WTC11 (cell line): ENCODE measurements around the gene KDSR. TPM values are rescaled to one million over a fixed set of nuclear protein-coding genes. Genes with fewer than 3 reads are reported as not detected.

ENCODE experiments used
- ATAC-seq: fragments of 200-7000 bp; cut with Tn5 transposase; 2 replicates; pipeline ENCODE4 v1.10.0; 2021; ENCODE audit warnings: mild to moderate bottlenecking, moderate library complexity
- CTCF ChIA-PET: fragments of 300-600 bp; sonication (Branson Sonifier 250); formaldehyde crosslinking; loops from one replicate; lab custom pipeline; 2021; ENCODE audit warnings: antibody characterized with exemption; lab: Charles Lee
- POLR2A ChIA-PET: fragments of 350-600 bp; sonication (Branson Sonifier 250); formaldehyde crosslinking; loops from one replicate; lab custom pipeline; 2021; ENCODE audit warnings: antibody characterized with exemption; lab: Charles Lee
- DNase-seq: peaks from one replicate; pipeline ENCODE4 v3.0.0; 2021; ENCODE audit warnings: low spot score
- H3K27ac Mint-ChIP-seq: 2 replicates; pipeline ENCODE4 v1.8.0; 2021; ENCODE audit warnings: mixed read lengths
- H3K27me3 Mint-ChIP-seq: 2 replicates; pipeline ENCODE4 v1.8.0; 2021; ENCODE audit warnings: low read depth, mild to moderate bottlenecking, moderate library complexity, mixed read lengths
- H3K36me3 Mint-ChIP-seq: 2 replicates; pipeline ENCODE4 v1.8.0; 2021; ENCODE audit warnings: mixed read lengths
- H3K4me1 Mint-ChIP-seq: 2 replicates; pipeline ENCODE4 v1.8.0; 2022; ENCODE audit warnings: mixed read lengths
- H3K4me3 Mint-ChIP-seq: 2 replicates; pipeline ENCODE4 v1.8.0; 2021; ENCODE audit warnings: mild to moderate bottlenecking, moderate library complexity, mixed read lengths
- H3K9me3 Mint-ChIP-seq: 2 replicates; pipeline ENCODE4 v1.8.0; 2021; ENCODE audit warnings: mixed read lengths
- CBFB ChIP-seq: sonication (generic); formaldehyde crosslinking; IDR thresholded peaks from 2 replicates; pipeline ENCODE4 v1.8.1; 2022; ENCODE audit warnings: mild to moderate bottlenecking, low read depth, missing genetic modification reagents
- CREM ChIP-seq: sonication (generic); formaldehyde crosslinking; IDR thresholded peaks from 2 replicates; pipeline ENCODE4 v1.8.1; 2022; ENCODE audit warnings: mild to moderate bottlenecking, missing genetic modification reagents, moderate library complexity
- ELF4 ChIP-seq: sonication (generic); formaldehyde crosslinking; IDR thresholded peaks from 2 replicates; pipeline ENCODE4 v1.8.1; 2022; ENCODE audit warnings: low read depth, mild to moderate bottlenecking, moderate library complexity, missing genetic modification reagents
- ESRRA ChIP-seq: sonication (generic); formaldehyde crosslinking; IDR thresholded peaks from 2 replicates; pipeline ENCODE4 v1.8.1; 2022; ENCODE audit warnings: mild to moderate bottlenecking, missing genetic modification reagents, borderline replicate concordance
- OVOL2 ChIP-seq: fragments of 250-450 bp; sonication (Bioruptor Pico); IDR thresholded peaks from 2 replicates; pipeline ENCODE4 v1.9.0; 2021; ENCODE audit warnings: mild to moderate bottlenecking, borderline replicate concordance
- RELA ChIP-seq: sonication (generic); formaldehyde crosslinking; IDR thresholded peaks from 2 replicates; pipeline ENCODE4 v1.8.1; 2022; ENCODE audit warnings: missing genetic modification reagents, mild to moderate bottlenecking, borderline replicate concordance
- ZNF317 ChIP-seq: sonication (generic); formaldehyde crosslinking; IDR thresholded peaks from 2 replicates; pipeline ENCODE4 v1.8.1; 2023; ENCODE audit warnings: low read depth, mild to moderate bottlenecking, moderate library complexity, missing genetic modification reagents, borderline replicate concordance
- ZNF416 ChIP-seq: fragments of 250-450 bp; sonication (Bioruptor Pico); IDR thresholded peaks from 2 replicates; pipeline ENCODE4 v1.9.0; 2021; ENCODE audit warnings: mild to moderate bottlenecking, inconsistent platforms
- total RNA-seq: library from RNA; stranded (reverse); gene quantifications from 3 replicates; pipeline ENCODE4 v1.2.3, GENCODE V29; 2021
- TF ChIP-seq, protein P1 (sequence below): fragments of 250-450 bp; sonication (Bioruptor Pico); IDR thresholded peaks from 2 replicates; pipeline ENCODE4 v1.9.0; 2021; ENCODE audit warnings: mild to moderate bottlenecking
- TF ChIP-seq, protein P2 (sequence below): fragments of 250-450 bp; sonication (Bioruptor Pico); IDR thresholded peaks from 2 replicates; pipeline ENCODE4 v1.9.0; 2021; ENCODE audit warnings: mild to moderate bottlenecking
- TF ChIP-seq, protein P3 (sequence below): sonication (generic); formaldehyde crosslinking; IDR thresholded peaks from 2 replicates; pipeline ENCODE4 v1.8.1; 2023; ENCODE audit warnings: mild to moderate bottlenecking, missing genetic modification reagents
- TF ChIP-seq, protein P4 (sequence below): sonication (generic); formaldehyde crosslinking; IDR thresholded peaks from 2 replicates; pipeline ENCODE4 v1.8.0; 2023; ENCODE audit warnings: mild to moderate bottlenecking, missing genetic modification reagents
- TF ChIP-seq, protein P5 (sequence below): sonication (generic); formaldehyde crosslinking; IDR thresholded peaks from 2 replicates; pipeline ENCODE4 v1.8.1; 2023; ENCODE audit warnings: mild to moderate bottlenecking, missing genetic modification reagents
- TF ChIP-seq, protein P6 (sequence below): sonication (generic); formaldehyde crosslinking; IDR thresholded peaks from 2 replicates; pipeline ENCODE4 v1.8.1; 2023; ENCODE audit warnings: mild to moderate bottlenecking, moderate library complexity, missing genetic modification reagents
- TF ChIP-seq, protein P7 (sequence below): sonication (generic); formaldehyde crosslinking; IDR thresholded peaks from 2 replicates; pipeline ENCODE4 v1.8.0; 2023; ENCODE audit warnings: missing genetic modification reagents

KDSR gene
- total RNA-seq, 1 experiment from 2014 or later = 51.8 TPM

DNA sequence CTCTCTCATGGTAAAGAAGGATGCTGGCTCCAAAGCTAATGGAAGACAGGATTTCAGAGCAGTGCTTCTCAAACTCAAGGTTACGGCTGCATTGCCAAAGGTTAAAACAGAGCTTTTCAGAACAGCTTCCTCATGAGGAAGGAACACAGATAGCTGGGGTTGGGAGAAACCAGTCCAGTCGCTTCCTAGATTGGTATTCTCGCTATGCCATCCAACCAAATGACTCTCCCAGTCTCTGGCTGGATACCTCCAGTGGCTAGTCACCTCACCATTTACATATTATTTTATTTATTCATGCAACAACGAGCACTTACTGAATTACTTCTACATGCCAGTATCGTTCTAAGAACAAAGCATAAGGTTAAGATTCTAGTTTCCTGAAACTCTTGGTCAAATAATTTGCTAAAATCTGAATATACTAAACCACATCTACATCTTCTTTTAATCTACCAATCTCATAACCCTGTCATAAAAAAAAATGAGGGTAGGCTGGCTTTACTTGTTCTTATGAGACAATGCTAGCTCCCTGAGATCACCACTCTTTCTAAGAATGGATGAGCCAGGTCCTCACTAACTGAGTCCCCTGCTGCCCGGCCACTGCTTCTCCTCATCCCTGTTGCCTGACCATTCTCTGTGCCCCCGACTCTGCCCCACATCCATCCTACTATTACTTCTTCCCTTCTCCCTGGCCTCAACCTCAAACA is 20.4 kb downstream of the KDSR start:
- ChIA-PET POLR2A (interaction anchor here (0.7 kb wide), 1 partner anchor 209 kb away, joined by 3 read pairs; no protein-coding TSS in a partner anchor), CTCF (no interaction called here)
- ATAC-seq (no peak), DNase-seq (no peak)
- H3K4me3 Mint-ChIP-seq = no peak overlapping the region
- TF ChIP-seq ZNF416 (CRISPR knock-in tag) = no peak
- no peaks in the 10 kb centered on the region for H3K27me3 Mint-ChIP-seq
- peaks cover 61% of the 10 kb centered on the region for H3K36me3 Mint-ChIP-seq
- H3K4me1 Mint-ChIP-seq = no peaks in the 10 kb centered on the region
- H3K27ac Mint-ChIP-seq = peak overlapping the region; percentile 71; the same call in 1 of the 2 replicates
- no peaks in the 10 kb centered on the region for H3K9me3 Mint-ChIP-seq

DNA sequence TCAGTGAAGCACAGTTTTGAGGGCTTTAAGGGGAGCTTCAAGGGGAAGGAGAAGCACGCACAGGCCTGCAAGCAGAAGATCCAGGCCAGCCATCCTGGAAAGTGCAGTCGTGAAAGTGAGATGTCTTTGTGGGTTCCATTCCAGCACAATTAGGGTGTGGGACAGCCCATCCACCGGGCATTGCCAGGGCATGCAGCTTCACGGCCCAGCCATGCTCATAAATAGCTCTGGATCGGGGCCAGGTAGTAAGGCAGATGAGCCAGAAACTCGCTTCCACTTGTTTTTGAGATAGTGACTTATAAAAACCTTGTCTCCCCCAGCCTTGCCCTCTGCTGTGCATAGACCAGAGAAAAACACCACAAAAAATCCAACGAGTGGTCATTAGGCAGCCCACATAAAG is 21.0 kb downstream of the KDSR start:
- no peak for ATAC-seq
- POLR2A ChIA-PET = interaction anchor here (0.7 kb wide), 1 partner anchor 208 kb away, joined by 3 read pairs; no protein-coding TSS in a partner anchor
- no peaks in the 10 kb centered on the region for H3K27me3 Mint-ChIP-seq
- TF ChIP-seq ESRRA (CRISPR knock-in tag) (no peak), ZNF317 (CRISPR knock-in tag) (no peak), OVOL2 (CRISPR knock-in tag) (no peak), CREM (CRISPR knock-in tag) (no peak)
- TF ChIP-seq, protein P1, sequence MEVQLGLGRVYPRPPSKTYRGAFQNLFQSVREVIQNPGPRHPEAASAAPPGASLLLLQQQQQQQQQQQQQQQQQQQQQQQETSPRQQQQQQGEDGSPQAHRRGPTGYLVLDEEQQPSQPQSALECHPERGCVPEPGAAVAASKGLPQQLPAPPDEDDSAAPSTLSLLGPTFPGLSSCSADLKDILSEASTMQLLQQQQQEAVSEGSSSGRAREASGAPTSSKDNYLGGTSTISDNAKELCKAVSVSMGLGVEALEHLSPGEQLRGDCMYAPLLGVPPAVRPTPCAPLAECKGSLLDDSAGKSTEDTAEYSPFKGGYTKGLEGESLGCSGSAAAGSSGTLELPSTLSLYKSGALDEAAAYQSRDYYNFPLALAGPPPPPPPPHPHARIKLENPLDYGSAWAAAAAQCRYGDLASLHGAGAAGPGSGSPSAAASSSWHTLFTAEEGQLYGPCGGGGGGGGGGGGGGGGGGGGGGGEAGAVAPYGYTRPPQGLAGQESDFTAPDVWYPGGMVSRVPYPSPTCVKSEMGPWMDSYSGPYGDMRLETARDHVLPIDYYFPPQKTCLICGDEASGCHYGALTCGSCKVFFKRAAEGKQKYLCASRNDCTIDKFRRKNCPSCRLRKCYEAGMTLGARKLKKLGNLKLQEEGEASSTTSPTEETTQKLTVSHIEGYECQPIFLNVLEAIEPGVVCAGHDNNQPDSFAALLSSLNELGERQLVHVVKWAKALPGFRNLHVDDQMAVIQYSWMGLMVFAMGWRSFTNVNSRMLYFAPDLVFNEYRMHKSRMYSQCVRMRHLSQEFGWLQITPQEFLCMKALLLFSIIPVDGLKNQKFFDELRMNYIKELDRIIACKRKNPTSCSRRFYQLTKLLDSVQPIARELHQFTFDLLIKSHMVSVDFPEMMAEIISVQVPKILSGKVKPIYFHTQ (CRISPR knock-in tag) = no peak
- TF ChIP-seq, protein P2, sequence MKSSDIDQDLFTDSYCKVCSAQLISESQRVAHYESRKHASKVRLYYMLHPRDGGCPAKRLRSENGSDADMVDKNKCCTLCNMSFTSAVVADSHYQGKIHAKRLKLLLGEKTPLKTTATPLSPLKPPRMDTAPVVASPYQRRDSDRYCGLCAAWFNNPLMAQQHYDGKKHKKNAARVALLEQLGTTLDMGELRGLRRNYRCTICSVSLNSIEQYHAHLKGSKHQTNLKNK (CRISPR knock-in tag) = no peak
- TF ChIP-seq, protein P3, sequence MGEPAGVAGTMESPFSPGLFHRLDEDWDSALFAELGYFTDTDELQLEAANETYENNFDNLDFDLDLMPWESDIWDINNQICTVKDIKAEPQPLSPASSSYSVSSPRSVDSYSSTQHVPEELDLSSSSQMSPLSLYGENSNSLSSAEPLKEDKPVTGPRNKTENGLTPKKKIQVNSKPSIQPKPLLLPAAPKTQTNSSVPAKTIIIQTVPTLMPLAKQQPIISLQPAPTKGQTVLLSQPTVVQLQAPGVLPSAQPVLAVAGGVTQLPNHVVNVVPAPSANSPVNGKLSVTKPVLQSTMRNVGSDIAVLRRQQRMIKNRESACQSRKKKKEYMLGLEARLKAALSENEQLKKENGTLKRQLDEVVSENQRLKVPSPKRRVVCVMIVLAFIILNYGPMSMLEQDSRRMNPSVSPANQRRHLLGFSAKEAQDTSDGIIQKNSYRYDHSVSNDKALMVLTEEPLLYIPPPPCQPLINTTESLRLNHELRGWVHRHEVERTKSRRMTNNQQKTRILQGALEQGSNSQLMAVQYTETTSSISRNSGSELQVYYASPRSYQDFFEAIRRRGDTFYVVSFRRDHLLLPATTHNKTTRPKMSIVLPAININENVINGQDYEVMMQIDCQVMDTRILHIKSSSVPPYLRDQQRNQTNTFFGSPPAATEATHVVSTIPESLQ (CRISPR knock-in tag) = no peak
- TF ChIP-seq, all 79 proteins: peak for 0
- CTCF ChIA-PET = no interaction called here
- no peak for DNase-seq
- H3K4me1 Mint-ChIP-seq = peaks cover 4% of the 10 kb centered on the region
- H3K36me3 Mint-ChIP-seq = peaks cover 62% of the 10 kb centered on the region
- H3K27ac Mint-ChIP-seq = no peak overlapping the region
- H3K4me3 Mint-ChIP-seq = no peak overlapping the region
- no peaks in the 10 kb centered on the region for H3K9me3 Mint-ChIP-seq

DNA sequence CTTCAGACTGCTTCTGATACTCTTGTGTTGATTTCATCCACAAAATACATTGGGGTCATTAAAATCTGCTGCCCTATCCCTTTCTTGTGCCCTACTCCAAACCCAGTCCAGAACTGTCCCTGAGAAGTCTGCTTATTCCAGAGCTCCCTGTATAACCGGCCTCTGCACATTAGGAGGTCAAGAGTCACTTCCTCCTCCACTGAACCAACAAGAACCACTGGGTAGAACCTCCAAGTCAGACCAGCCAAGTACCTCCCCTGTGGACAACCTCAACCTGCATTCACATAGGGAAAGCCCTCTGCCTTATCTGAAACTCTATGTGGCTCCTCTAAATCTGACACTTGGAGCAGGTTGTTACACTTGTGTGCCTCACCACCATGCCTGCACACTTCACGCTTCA is 22.1 kb downstream of the KDSR start:
- peaks cover 15% of the 10 kb centered on the region for H3K4me1 Mint-ChIP-seq
- no peak for TF ChIP-seq ELF4
- no peak for TF ChIP-seq CBFB (CRISPR knock-in tag)
- TF ChIP-seq, protein P4, sequence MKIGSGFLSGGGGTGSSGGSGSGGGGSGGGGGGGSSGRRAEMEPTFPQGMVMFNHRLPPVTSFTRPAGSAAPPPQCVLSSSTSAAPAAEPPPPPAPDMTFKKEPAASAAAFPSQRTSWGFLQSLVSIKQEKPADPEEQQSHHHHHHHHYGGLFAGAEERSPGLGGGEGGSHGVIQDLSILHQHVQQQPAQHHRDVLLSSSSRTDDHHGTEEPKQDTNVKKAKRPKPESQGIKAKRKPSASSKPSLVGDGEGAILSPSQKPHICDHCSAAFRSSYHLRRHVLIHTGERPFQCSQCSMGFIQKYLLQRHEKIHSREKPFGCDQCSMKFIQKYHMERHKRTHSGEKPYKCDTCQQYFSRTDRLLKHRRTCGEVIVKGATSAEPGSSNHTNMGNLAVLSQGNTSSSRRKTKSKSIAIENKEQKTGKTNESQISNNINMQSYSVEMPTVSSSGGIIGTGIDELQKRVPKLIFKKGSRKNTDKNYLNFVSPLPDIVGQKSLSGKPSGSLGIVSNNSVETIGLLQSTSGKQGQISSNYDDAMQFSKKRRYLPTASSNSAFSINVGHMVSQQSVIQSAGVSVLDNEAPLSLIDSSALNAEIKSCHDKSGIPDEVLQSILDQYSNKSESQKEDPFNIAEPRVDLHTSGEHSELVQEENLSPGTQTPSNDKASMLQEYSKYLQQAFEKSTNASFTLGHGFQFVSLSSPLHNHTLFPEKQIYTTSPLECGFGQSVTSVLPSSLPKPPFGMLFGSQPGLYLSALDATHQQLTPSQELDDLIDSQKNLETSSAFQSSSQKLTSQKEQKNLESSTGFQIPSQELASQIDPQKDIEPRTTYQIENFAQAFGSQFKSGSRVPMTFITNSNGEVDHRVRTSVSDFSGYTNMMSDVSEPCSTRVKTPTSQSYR (CRISPR knock-in tag) = no peak
- TF ChIP-seq, protein P5, sequence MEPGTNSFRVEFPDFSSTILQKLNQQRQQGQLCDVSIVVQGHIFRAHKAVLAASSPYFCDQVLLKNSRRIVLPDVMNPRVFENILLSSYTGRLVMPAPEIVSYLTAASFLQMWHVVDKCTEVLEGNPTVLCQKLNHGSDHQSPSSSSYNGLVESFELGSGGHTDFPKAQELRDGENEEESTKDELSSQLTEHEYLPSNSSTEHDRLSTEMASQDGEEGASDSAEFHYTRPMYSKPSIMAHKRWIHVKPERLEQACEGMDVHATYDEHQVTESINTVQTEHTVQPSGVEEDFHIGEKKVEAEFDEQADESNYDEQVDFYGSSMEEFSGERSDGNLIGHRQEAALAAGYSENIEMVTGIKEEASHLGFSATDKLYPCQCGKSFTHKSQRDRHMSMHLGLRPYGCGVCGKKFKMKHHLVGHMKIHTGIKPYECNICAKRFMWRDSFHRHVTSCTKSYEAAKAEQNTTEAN (CRISPR knock-in tag) = no peak
- TF ChIP-seq, protein P6, sequence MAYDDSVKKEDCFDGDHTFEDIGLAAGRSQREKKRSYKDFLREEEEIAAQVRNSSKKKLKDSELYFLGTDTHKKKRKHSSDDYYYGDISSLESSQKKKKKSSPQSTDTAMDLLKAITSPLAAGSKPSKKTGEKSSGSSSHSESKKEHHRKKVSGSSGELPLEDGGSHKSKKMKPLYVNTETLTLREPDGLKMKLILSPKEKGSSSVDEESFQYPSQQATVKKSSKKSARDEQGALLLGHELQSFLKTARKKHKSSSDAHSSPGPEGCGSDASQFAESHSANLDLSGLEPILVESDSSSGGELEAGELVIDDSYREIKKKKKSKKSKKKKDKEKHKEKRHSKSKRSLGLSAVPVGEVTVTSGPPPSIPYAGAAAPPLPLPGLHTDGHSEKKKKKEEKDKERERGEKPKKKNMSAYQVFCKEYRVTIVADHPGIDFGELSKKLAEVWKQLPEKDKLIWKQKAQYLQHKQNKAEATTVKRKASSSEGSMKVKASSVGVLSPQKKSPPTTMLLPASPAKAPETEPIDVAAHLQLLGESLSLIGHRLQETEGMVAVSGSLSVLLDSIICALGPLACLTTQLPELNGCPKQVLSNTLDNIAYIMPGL = no peak
- no peak for TF ChIP-seq RELA
- TF ChIP-seq, protein P7, sequence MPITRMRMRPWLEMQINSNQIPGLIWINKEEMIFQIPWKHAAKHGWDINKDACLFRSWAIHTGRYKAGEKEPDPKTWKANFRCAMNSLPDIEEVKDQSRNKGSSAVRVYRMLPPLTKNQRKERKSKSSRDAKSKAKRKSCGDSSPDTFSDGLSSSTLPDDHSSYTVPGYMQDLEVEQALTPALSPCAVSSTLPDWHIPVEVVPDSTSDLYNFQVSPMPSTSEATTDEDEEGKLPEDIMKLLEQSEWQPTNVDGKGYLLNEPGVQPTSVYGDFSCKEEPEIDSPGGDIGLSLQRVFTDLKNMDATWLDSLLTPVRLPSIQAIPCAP (CRISPR knock-in tag) = no peak
- TF ChIP-seq, all 79 proteins: peak for 0
- no peak overlapping the region for H3K4me3 Mint-ChIP-seq
- H3K27me3 Mint-ChIP-seq = no peaks in the 10 kb centered on the region
- no peak for DNase-seq
- ATAC-seq = no peak
- ChIA-PET POLR2A (no interaction called here), CTCF (no interaction called here)
- H3K27ac Mint-ChIP-seq = no peak overlapping the region; the same call in 1 of the 2 replicates
- no peaks in the 10 kb centered on the region for H3K9me3 Mint-ChIP-seq
- peaks cover 58% of the 10 kb centered on the region for H3K36me3 Mint-ChIP-seq
